SKM-1 (cell line): ENCODE results near the gene SPON1.
"Not testable (repeated sequence)": the region's sequence is repeated elsewhere in the genome, so short reads cannot be mapped to it uniquely, and the experiment has no call there.

Experiments used
- DNase-seq: peaks from one replicate; lab custom pipeline; 2025; ENCODE audit not compliant: unreplicated experiment; lab: John Stamatoyannopoulos, UW

The SPON1 gene

DNA sequence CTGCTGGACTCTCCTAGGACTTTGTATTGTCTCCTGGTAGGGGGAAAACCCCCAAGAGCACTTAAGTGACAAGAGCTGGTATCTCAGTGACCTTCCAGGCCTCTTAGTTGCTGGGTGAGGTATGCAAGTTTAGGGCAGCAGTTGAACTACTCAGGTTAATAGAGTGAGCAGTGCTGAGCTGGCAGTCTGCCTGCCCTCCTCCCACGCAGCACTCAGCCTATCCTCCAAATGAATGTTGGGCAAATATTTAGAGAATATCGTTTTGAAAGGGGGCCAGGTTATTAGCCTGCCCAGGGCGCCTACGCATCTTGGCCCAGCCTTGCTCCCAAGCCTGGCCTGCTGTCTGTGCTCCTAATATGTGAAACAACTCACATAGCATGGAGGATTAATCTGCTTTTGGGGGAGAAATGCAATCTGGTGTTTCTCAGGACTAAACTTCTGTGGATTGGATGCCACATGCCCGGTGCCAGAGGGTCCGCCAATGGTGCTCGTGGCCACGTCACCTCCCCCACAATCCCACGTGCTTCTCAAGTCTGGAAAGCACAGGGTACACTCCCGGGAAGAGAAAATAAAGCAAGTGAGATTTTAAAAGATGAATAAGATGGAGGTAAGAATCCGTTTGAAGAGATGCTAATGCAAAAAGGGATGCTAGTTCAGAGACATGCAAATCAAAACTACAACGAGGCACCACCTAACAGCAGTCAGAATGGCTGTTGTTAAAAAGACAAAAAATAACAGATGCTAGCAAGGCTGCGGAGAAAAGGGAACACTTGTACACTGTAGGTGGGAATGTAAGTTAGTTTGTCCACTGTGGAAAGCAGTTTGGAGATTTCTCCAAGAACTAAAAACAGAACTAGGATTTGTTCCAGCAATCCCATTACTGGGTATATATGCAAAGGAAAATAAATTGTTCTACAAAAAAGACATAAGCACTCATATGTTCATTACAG lies 67.7 kb downstream of the SPON1 start:
- no peak for DNase-seq

GRCh38 chr11:14035526-14035925 lies 73.0 kb downstream of the SPON1 start:
- not testable (repeated sequence) for DNase-seq

- no peak for DNase-seq
Observed at GRCh38 chr11:14036469-14036868, 73.9 kb downstream of the SPON1 start.

- no peak for DNase-seq
Observed at GRCh38 chr11:14041040-14041439, 78.5 kb downstream of the SPON1 start.

DNA sequence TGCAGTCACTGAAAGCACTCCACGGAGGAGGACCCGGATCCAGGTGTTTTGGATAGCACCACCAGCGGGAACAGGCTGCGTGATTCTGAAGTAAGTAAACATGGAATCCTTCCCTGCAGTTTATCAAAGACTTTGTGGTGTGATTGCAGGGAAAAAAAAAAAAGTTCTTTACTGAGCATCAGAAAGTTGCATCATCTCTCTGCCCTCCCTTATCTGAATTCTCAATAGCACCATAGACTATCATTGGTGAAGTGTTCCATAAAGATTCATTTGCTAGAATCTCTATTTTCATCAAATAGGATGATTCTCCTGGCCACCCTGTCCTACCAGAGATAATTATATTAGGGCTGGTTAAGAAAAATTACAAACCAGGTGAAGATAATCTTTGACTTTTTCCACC lies 79.0 kb downstream of the SPON1 start:
- no peak for DNase-seq

- DNase-seq = no peak
Observed at GRCh38 chr11:14042686-14043465, 80.4 kb downstream of the SPON1 start.

DNA sequence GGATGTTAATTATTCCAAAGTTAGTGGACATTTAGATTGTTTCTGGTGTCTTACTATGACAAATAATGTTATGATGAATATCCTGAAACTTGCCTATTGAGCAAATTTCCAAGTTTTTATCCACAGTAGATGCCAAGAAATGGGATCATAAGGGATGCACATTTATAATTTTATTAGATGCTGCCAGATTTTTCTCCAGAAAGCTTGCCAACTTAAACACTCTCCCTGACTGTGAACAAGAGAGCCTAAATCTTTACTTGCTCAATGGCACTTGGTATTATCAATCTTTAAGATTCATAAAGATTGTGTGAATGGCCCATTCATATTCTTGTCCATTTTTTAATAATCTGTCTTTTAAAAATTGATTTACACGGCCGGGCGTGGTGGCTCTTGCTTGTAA lies 82.4 kb downstream of the SPON1 start:
- DNase-seq = no peak

- no peak for DNase-seq
Observed at GRCh38 chr11:14045417-14045816, 82.9 kb downstream of the SPON1 start.

- no peak for DNase-seq
Observed at GRCh38 chr11:14052198-14052597, 89.7 kb downstream of the SPON1 start.

- no peak for DNase-seq
Observed at GRCh38 chr11:14054116-14055107, 91.9 kb downstream of the SPON1 start.

DNA sequence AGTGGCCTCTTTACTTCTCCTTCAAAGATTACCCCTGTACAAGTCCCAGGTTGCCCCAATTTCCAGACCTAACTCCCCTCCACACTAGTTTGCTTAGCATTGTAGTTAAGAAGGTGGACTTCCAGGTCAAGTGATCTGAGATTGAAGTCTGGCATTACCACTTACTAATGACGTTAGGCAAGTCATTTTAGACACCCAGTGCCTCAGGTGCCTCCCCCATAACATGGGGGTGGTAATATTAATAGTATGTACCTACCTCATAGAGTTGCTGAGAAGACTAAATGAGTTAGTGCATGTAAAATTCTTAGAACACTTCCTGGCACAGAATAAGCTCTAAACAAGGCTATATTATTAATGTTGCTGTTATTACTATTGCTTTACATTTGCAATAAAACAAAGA lies 93.4 kb downstream of the SPON1 start:
- DNase-seq = no peak

DNA sequence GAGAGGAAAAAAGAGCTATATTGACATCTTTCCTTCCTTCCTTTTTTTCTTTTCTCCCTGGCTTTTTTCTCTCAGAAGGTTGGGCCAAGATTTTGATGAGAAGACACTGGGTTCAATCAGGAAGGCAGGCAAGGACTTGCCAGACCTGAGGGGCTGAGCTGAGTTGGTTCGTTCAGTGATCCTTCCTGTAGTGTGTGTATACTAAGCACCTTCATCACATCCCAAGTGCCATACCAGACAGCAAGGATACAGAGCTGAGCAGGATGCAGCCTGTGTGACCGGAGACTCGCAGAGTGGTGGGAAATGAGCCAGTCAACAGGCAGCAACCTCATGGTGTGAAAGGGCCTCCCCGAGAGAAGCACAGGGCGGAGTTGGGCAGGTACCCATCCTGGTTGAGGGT lies 95.5 kb downstream of the SPON1 start:
- no peak for DNase-seq

DNA sequence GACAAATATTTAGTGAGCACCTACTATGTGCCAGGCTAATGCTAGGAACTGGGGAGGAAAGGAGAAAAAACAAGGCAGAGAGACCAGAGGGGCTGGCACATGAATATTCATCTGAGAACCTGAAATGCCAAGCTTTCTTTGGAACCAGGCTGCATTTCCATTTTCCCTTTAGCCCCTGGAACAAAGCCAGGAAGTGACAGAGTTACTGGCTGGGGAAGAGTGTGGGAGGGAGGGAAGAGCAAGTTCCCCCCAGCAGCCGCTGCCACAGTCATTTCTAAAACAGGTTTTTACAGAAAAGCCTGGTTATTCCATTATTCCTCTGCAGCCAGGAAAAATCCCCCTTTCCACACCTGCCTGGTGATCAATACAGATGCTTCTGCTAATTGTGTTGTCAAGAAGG lies 97.0 kb downstream of the SPON1 start:
- no peak for DNase-seq

- no peak for DNase-seq
Observed at GRCh38 chr11:14061721-14062120, 99.2 kb downstream of the SPON1 start.

GRCh38 chr11:14065141-14065540 lies 102.6 kb downstream of the SPON1 start:
- no peak for DNase-seq

- no peak for DNase-seq
Observed at GRCh38 chr11:14065681-14066080, 103.2 kb downstream of the SPON1 start.

DNA sequence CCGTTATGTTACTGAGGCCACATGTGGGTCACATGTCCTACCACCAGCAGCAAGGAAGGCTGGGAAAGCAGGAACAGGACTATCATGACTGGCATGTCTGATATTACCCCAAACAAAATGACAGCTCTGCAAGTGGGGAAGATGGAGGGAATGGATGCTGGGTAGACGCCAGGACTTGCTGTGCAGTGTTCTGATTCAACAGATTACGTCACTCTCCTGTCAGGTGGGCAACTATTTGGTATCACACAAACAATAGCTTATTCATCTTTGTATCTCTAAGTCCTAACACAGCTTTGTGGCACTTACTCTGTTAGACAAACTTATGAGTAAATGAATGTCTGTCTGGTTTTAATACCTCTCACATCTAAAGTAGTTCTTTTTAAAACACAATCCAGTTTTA lies 105.2 kb downstream of the SPON1 start:
- DNase-seq = no peak

- no peak for DNase-seq
Observed at GRCh38 chr11:14070896-14071295, 108.4 kb downstream of the SPON1 start.

GRCh38 chr11:14073849-14074476 lies 111.4 kb downstream of the SPON1 start:
- DNase-seq = no peak
